Measurements from ENCODE around the gene LCLAT1.

LCLAT1 gene

GRCh38 chr2:30649828-30650227, 202.8 kb downstream of the LCLAT1 start:
- DNase-seq: no peak

- DNase-seq: no peak
Measured at GRCh38 chr2:30652271-30652915, 205.3 kb downstream of the LCLAT1 start.

GRCh38 chr2:30653847-30654246, 206.8 kb downstream of the LCLAT1 start:
- no peak for DNase-seq

- DNase-seq: no peak
Measured at GRCh38 chr2:30654404-30654803, 207.4 kb downstream of the LCLAT1 start.

GRCh38 chr2:30655211-30655610, 208.2 kb downstream of the LCLAT1 start:
- DNase-seq: no peak

GRCh38 chr2:30655660-30656059, 208.6 kb downstream of the LCLAT1 start:
- no peak for DNase-seq

- no peak for DNase-seq
Measured at GRCh38 chr2:30656079-30656478, 209.0 kb downstream of the LCLAT1 start.

GRCh38 chr2:30661173-30662107, 214.4 kb downstream of the LCLAT1 start:
- no peak for DNase-seq

GRCh38 chr2:30662268-30663131, 215.5 kb downstream of the LCLAT1 start:
- no peak for DNase-seq

- no peak for DNase-seq
Measured at GRCh38 chr2:30663321-30663720, 216.3 kb downstream of the LCLAT1 start.

GRCh38 chr2:30663806-30664205, 216.8 kb downstream of the LCLAT1 start:
- no peak for DNase-seq

GRCh38 chr2:30664761-30665358, 217.8 kb downstream of the LCLAT1 start:
- no peak for DNase-seq

GRCh38 chr2:30665761-30666265, 218.8 kb downstream of the LCLAT1 start:
- DNase-seq: no peak

GRCh38 chr2:30666266-30666874, 219.3 kb downstream of the LCLAT1 start:
- no peak for DNase-seq

- DNase-seq: no peak
Measured at GRCh38 chr2:30670453-30670852, 223.4 kb downstream of the LCLAT1 start.

- DNase-seq: no peak
Measured at GRCh38 chr2:30673127-30673526, 226.1 kb downstream of the LCLAT1 start.

- no peak for DNase-seq
Measured at GRCh38 chr2:30675758-30676157, 228.7 kb downstream of the LCLAT1 start.

- DNase-seq: no peak
Measured at GRCh38 chr2:30677231-30677630, 230.2 kb downstream of the LCLAT1 start.

- no peak for DNase-seq
Measured at GRCh38 chr2:30677861-30678385, 230.9 kb downstream of the LCLAT1 start.

- DNase-seq: no peak
Measured at GRCh38 chr2:30678410-30679137, 231.5 kb downstream of the LCLAT1 start.

All from cerebellar nuclear complex (tissue), 1 donor.